SK-N-SH (cell line): ENCODE measurements around the gene HSD11B2. TPM values are rescaled to one million over a fixed set of nuclear protein-coding genes. Genes with fewer than 3 reads are reported as not detected.
A peak's percentile ranks its signal among the peaks of the same experiment; 100 is the strongest.

Experiments used
- CTCF ChIA-PET: fragments of 300-600, 350-600 bp; formaldehyde crosslinking; extraction: SDS; loops from one replicate; lab custom pipeline; 2021; lab: Yijun Ruan, JAX
- POLR2A ChIA-PET: fragments of 350-600 bp; sonication (Branson Sonifier 250); formaldehyde crosslinking; extraction: SDS; loops from one replicate; lab custom pipeline; 2020; ENCODE audit warnings: antibody characterized with exemption, inconsistent platforms; lab: Yijun Ruan, JAX
- DNase-seq: peaks from one replicate; pipeline ENCODE4 v3.0.0; 2012
- H2AFZ ChIP-seq: fragments of 200-600 bp; sonication (generic); 2 replicates; pipeline ENCODE4 v1.8.1; 2016; ENCODE audit warnings: antibody characterized with exemption, mild to moderate bottlenecking, low read depth
- H3F3A ChIP-seq: fragments of 200-600 bp; sonication (generic); replicated peaks from 2 replicates; pipeline ENCODE3; 2016; ENCODE audit warnings: antibody characterized with exemption, mild to moderate bottlenecking; ENCODE audit not compliant: insufficient read depth
- H3K27ac ChIP-seq, 2 experiments: fragments of 200-500 bp in 1 of 2; fragments of 200-600 bp in 1 of 2; sonication (Bioruptor generic) in 1 of 2; sonication (generic), shearing (Covaris generic) in 1 of 2; 2 replicates each; pipeline versions ENCODE4 v1.5.1 to v1.6.1; 2014 to 2016; ENCODE audit warnings: low read depth in 2 of 2, inconsistent platforms in 1 of 2, low read length in 1 of 2, mild to moderate bottlenecking in 1 of 2, mixed read lengths in 1 of 2
- H3K27me3 ChIP-seq: fragments of 200-600 bp; sonication (generic), shearing (Covaris generic); 2 replicates; pipeline ENCODE4 v1.6.1; 2016; ENCODE audit warnings: mixed run types; ENCODE audit not compliant: insufficient read depth
- H3K36me3 ChIP-seq, 2 experiments: fragments of 200-500 bp in 1 of 2; fragments of 200-600 bp in 1 of 2; sonication (Bioruptor generic) in 1 of 2; sonication (generic) in 1 of 2; replicated peaks in 1 of 2; 2 replicates each; pipeline versions ENCODE3 to v1.5.1; 2014 to 2016; ENCODE audit warnings: low read length in 1 of 2, mild to moderate bottlenecking in 1 of 2; ENCODE audit not compliant: insufficient read depth in 2 of 2, control insufficient read depth in 1 of 2
- H3K4me1 ChIP-seq, 2 experiments: fragments of 200-500 bp in 1 of 2; fragments of 200-600 bp in 1 of 2; sonication (Bioruptor generic) in 1 of 2; sonication (generic), shearing (Covaris generic) in 1 of 2; 2 replicates each; pipeline versions ENCODE4 v1.5.1 to v1.6.1; 2014 to 2016; ENCODE audit warnings: low read depth in 1 of 2, low read length in 1 of 2, mixed run types in 1 of 2; ENCODE audit not compliant: insufficient read depth in 2 of 2, control insufficient read depth in 1 of 2
- H3K4me2 ChIP-seq: fragments of 200-600 bp; sonication (generic), shearing (Covaris generic); 2 replicates; pipeline ENCODE4 v1.6.1; 2017; ENCODE audit warnings: mixed run types
- H3K4me3 ChIP-seq, 2 experiments: fragments of 200-500 bp in 1 of 2; fragments of 200-600 bp in 1 of 2; sonication (Bioruptor generic) in 1 of 2; sonication (generic), shearing (Covaris generic) in 1 of 2; 2 replicates each; pipeline versions ENCODE4 v1.5.1 to v1.8.1; 2014 to 2016; ENCODE audit warnings: low read depth in 2 of 2, inconsistent platforms in 1 of 2, low read length in 1 of 2, mild to moderate bottlenecking in 1 of 2, mixed read lengths in 1 of 2, moderate library complexity in 1 of 2
- H3K79me2 ChIP-seq: fragments of 200-600 bp; sonication (generic); 2 replicates; pipeline ENCODE4 v1.8.1; 2017; ENCODE audit warnings: mild to moderate bottlenecking; ENCODE audit not compliant: insufficient read depth
- H3K9ac ChIP-seq: fragments of 200-600 bp; sonication (generic); 2 replicates; pipeline ENCODE4 v1.6.1; 2017; ENCODE audit warnings: mixed run types
- H3K9me2 ChIP-seq: fragments of 200-600 bp; sonication (generic); 2 replicates; pipeline ENCODE4 v1.6.1; 2017; ENCODE audit warnings: mixed run types
- H3K9me3 ChIP-seq: fragments of 200-600 bp; sonication (generic); 2 replicates; pipeline ENCODE4 v1.6.1; 2017; ENCODE audit warnings: mixed run types, mild to moderate bottlenecking, moderate library complexity
- H4K20me1 ChIP-seq: fragments of 200-600 bp; sonication (generic); 2 replicates; pipeline ENCODE4 v1.6.1; 2017; ENCODE audit warnings: mild to moderate bottlenecking, mixed run types; ENCODE audit not compliant: insufficient read depth
- CHD2 ChIP-seq: fragments of 150-350 bp; IDR thresholded peaks from 2 replicates; pipeline ENCODE4 v1.6.1; 2018; ENCODE audit warnings: low read length; ENCODE audit not compliant: partially characterized antibody
- ELF1 ChIP-seq: IDR thresholded peaks from 2 replicates; pipeline ENCODE4 v1.4.0; 2012
- EP300 ChIP-seq, 2 experiments: IDR thresholded peaks; 2 replicates each; pipeline versions ENCODE4 v1.4.0 to v1.6.1; 2012; ENCODE audit warnings: borderline replicate concordance in 1 of 2, low read depth in 1 of 2, low read length in 1 of 2
- FOXJ3 ChIP-seq: sonication (generic); formaldehyde crosslinking; IDR thresholded peaks from 2 replicates; pipeline ENCODE4 v1.5.1; 2020; ENCODE audit warnings: mild to moderate bottlenecking, missing genetic modification reagents
- FOXM1 ChIP-seq: IDR thresholded peaks from 2 replicates; pipeline ENCODE4 v1.4.0; 2012; ENCODE audit warnings: low read depth, mild to moderate bottlenecking
- GABPA ChIP-seq: IDR thresholded peaks from 2 replicates; pipeline ENCODE4 v1.4.0; 2012; ENCODE audit warnings: low read depth, mild to moderate bottlenecking
- GATA2 ChIP-seq: sonication (generic); formaldehyde crosslinking; IDR thresholded peaks from 2 replicates; pipeline ENCODE4 v1.5.0; 2020; ENCODE audit warnings: mild to moderate bottlenecking, missing genetic modification reagents
- JUND ChIP-seq: IDR thresholded peaks from 2 replicates; pipeline ENCODE4 v1.4.0; 2012
- MEF2A ChIP-seq: IDR thresholded peaks from 2 replicates; pipeline ENCODE4 v1.4.0; 2012; ENCODE audit warnings: low read depth, borderline replicate concordance
- RCOR1 ChIP-seq: fragments of 150-350 bp; IDR thresholded peaks from 2 replicates; pipeline ENCODE4 v1.6.1; 2017; ENCODE audit warnings: antibody characterized with exemption, low read length
- REST ChIP-seq: IDR thresholded peaks from 2 replicates; pipeline ENCODE4 v1.6.1; 2012; ENCODE audit warnings: mild to moderate bottlenecking, low read depth, low read length, moderate library complexity
- RXRA ChIP-seq: IDR thresholded peaks from 2 replicates; pipeline ENCODE4 v1.4.0; 2012; ENCODE audit warnings: low read depth, mild to moderate bottlenecking, borderline replicate concordance
- TAF1 ChIP-seq: IDR thresholded peaks from 2 replicates; pipeline ENCODE4 v1.6.1; 2012; ENCODE audit warnings: low read depth, mild to moderate bottlenecking, low read length, moderate library complexity, borderline replicate concordance
- TCF12 ChIP-seq: IDR thresholded peaks from 2 replicates; pipeline ENCODE4 v1.4.0; 2012
- USF1 ChIP-seq: IDR thresholded peaks from 2 replicates; pipeline ENCODE4 v1.4.0; 2012; ENCODE audit warnings: low read depth, borderline replicate concordance
- YY1 ChIP-seq: IDR thresholded peaks from 2 replicates; pipeline ENCODE4 v1.4.0; 2012; ENCODE audit warnings: low read depth, mild to moderate bottlenecking
- WGBS: methylation state at CpG from one replicate; pipeline ENCODE4 v1.1.6; 2017; ENCODE audit warnings: low lambda C conversion rate; 5-methylcytosine and 5-hydroxymethylcytosine counted together
- polyA plus RNA-seq, 3 experiments: library from polyadenylated mRNA; depleted of rRNA; stranded (reverse); fragments of >200 nt; gene quantifications; 2 replicates each; pipeline ENCODE4 v1.2.3, GENCODE V29; 2012

HSD11B2 gene
- polyA plus RNA-seq, 1 of the 3 experiments (the other 2 are of a cell fraction) = 0.23 TPM

- no peak for TF ChIP-seq GABPA
- TF ChIP-seq, all 33 proteins: peak for 0
These were observed 36.5 kb upstream of the HSD11B2 start (continued) for GRCh38 chr16:67394155-67395104.

GRCh38 chr16:67395105-67395457 lies 35.8 kb upstream of the HSD11B2 start:
- Histone ChIP-seq H3K4me2 (no peak overlapping the region), H3K9me3 (no peaks in the 10 kb centered on the region), H4K20me1 (no peaks in the 10 kb centered on the region), H3K79me2 (no peaks in the 10 kb centered on the region)
- no peak for TF ChIP-seq CHD2
- TF ChIP-seq RCOR1 = no peak
- no peak for TF ChIP-seq TAF1
- no peak for TF ChIP-seq FOXJ3 (CRISPR knock-in tag)
- no peak for TF ChIP-seq YY1
- TF ChIP-seq JUND = no peak
- no peak for TF ChIP-seq GATA2 (CRISPR knock-in tag)
- TF ChIP-seq MEF2A = no peak
- TF ChIP-seq FOXM1 = no peak
- TF ChIP-seq EP300 (IDR thresholded peaks at IDR 0.05; ENCODE audit: borderline replicate concordance in 1 of 2, low read depth in 1 of 2, low read length in 1 of 2) = no peak
- no peak for TF ChIP-seq RXRA
- TF ChIP-seq, all 33 proteins: peak for 0
- ChIA-PET CTCF (no interaction called here), POLR2A (no interaction called here)
- H3K4me3 ChIP-seq = no peak overlapping the region
- H3F3A ChIP-seq = peaks cover 5% of the 10 kb centered on the region
- H2AFZ ChIP-seq = no peak overlapping the region
- H3K9ac ChIP-seq = no peak overlapping the region
- H3K9me2 ChIP-seq = no peaks in the 10 kb centered on the region
- WGBS = 94% methylated on average over 8 of the region's 10 CpGs
- peak overlapping the region in 1 of 2 experiments; percentile 51; a peak in 2 of 4 replicates for H3K27ac ChIP-seq
- peaks cover 10 to 60% of the 10 kb centered on the region in 2 experiments; a peak in 2 of 4 replicates for H3K4me1 ChIP-seq
- H3K36me3 ChIP-seq = no peaks in the 10 kb centered on the region
- DNase-seq = no peak
- no peaks in the 10 kb centered on the region for H3K27me3 ChIP-seq

- peak overlapping the region; percentile 50 for H3K4me2 ChIP-seq
These were observed 35.3 kb upstream of the HSD11B2 start for GRCh38 chr16:67395458-67396158.

More at GRCh38 chr16:67395458-67396158, 35.3 kb upstream of the HSD11B2 start:
- no peak overlapping the region for H3K4me3 ChIP-seq
- TF ChIP-seq GABPA (no peak), FOXM1 (no peak), REST (no peak), ELF1 (no peak), TCF12 (no peak), RCOR1 (no peak), USF1 (no peak), EP300 (IDR thresholded peaks at IDR 0.05; ENCODE audit: borderline replicate concordance in 1 of 2, low read depth in 1 of 2, low read length in 1 of 2) (no peak)
- ChIA-PET POLR2A (interaction anchor here (0.6 to 1.1 kb wide), 2 partner anchors 10 to 400 kb away, joined by 3 to 6 read pairs; no protein-coding TSS in a partner anchor), CTCF (no interaction called here)
- no peaks in the 10 kb centered on the region for H3K79me2 ChIP-seq
- no peaks in the 10 kb centered on the region for H4K20me1 ChIP-seq
- no peaks in the 10 kb centered on the region for H3K27me3 ChIP-seq
- no peak for DNase-seq
- peaks cover 5% of the 10 kb centered on the region for H3F3A ChIP-seq
- peak overlapping the region; percentile 25; the same call in 1 of the 2 replicates for H3K9ac ChIP-seq
- H3K9me3 ChIP-seq = no peaks in the 10 kb centered on the region
- no peaks in the 10 kb centered on the region for H3K36me3 ChIP-seq
- WGBS = 95% methylated on average over 8 of the region's 13 CpGs
- peaks cover 10 to 65% of the 10 kb centered on the region in 2 experiments; a peak in 2 of 4 replicates for H3K4me1 ChIP-seq
- H2AFZ ChIP-seq = no peak overlapping the region
- no peaks in the 10 kb centered on the region for H3K9me2 ChIP-seq
- H3K27ac ChIP-seq = peak overlapping the region; percentile 22 to 51
